HG02763 (cell line): ENCODE results near the gene TESMIN.

Experiments used
- ATAC-seq: cut with Tn5 transposase; IDR thresholded peaks from one replicate; pipeline ENCODE4 v1.9.1; 2021; ENCODE audit warnings: mild to moderate bottlenecking, moderate library complexity; ENCODE audit not compliant: unreplicated experiment

The TESMIN gene

GRCh38 chr11:68762481-68762880, 11.2 kb upstream of the TESMIN start:
- ATAC-seq, result no peak

- ATAC-seq, result no peak
Measured at GRCh38 chr11:68761801-68762200, 10.5 kb upstream of the TESMIN start.

- ATAC-seq, result no peak
Measured at GRCh38 chr11:68759991-68760390, 8.7 kb upstream of the TESMIN start.

GRCh38 chr11:68757711-68758110, 6.4 kb upstream of the TESMIN start:
- no peak for ATAC-seq

GRCh38 chr11:68756171-68756766, 4.9 kb upstream of the TESMIN start:
- no peak for ATAC-seq

- no peak for ATAC-seq
Measured at GRCh38 chr11:68753300-68753699, 2.0 kb upstream of the TESMIN start.

- no peak for ATAC-seq
Measured at GRCh38 chr11:68751004-68751325, 355 bp downstream of the TESMIN start.

GRCh38 chr11:68750195-68751003, 921 bp downstream of the TESMIN start:
- ATAC-seq, result no peak

- ATAC-seq, result no peak
Measured at GRCh38 chr11:68749229-68750123, 1.8 kb downstream of the TESMIN start.

GRCh38 chr11:68748061-68748460, 3.3 kb downstream of the TESMIN start:
- ATAC-seq, result no peak

GRCh38 chr11:68743539-68743938, 7.8 kb downstream of the TESMIN start:
- ATAC-seq, result no peak

GRCh38 chr11:68741463-68741862, 9.9 kb downstream of the TESMIN start:
- no peak for ATAC-seq

GRCh38 chr11:68735646-68736045, 15.7 kb downstream of the TESMIN start:
- no peak for ATAC-seq

GRCh38 chr11:68735125-68735524, 16.2 kb downstream of the TESMIN start:
- ATAC-seq, result no peak

- no peak for ATAC-seq
Measured at GRCh38 chr11:68734111-68734510, 17.2 kb downstream of the TESMIN start.

- no peak for ATAC-seq
Measured at GRCh38 chr11:68727783-68728182, 23.5 kb downstream of the TESMIN start.

GRCh38 chr11:68724293-68724692, 27.0 kb downstream of the TESMIN start:
- no peak for ATAC-seq

GRCh38 chr11:68722143-68722542, 29.2 kb downstream of the TESMIN start:
- no peak for ATAC-seq

- ATAC-seq, result no peak
Measured at GRCh38 chr11:68721075-68721474, 30.2 kb downstream of the TESMIN start.

GRCh38 chr11:68715456-68716122, 35.7 kb downstream of the TESMIN start:
- ATAC-seq, result no peak
